Subcutaneous adipose tissue (tissue), 4 donors: ENCODE data around the gene PTPRQ. TPM values are rescaled to one million over a fixed set of nuclear protein-coding genes. Genes with fewer than 3 reads are reported as not detected.

Source experiments
- CTCF ChIP-seq: fragments of 450-650 bp; IDR thresholded peaks from one replicate; pipeline ENCODE4 v1.5.1; 2016; ENCODE audit warnings: low read depth, mild to moderate bottlenecking, control low read depth, antibody characterized with exemption, moderate library complexity
- total RNA-seq, 4 donors: library from RNA; depleted of rRNA; stranded (reverse); fragments of >200 nt; gene quantifications; one replicate each; pipeline ENCODE4 v1.1.0, GENCODE V29; 2016

PTPRQ gene
- total RNA-seq, 4 donors from 2014 or later = 0.34 to 5.5 (median 2.2) TPM

- TF ChIP-seq CTCF = no peak
Observed at GRCh38 chr12:80472236-80472635, 28.2 kb downstream of the PTPRQ start.

GRCh38 chr12:80472911-80473500 is 29.0 kb downstream of the PTPRQ start:
- TF ChIP-seq CTCF = no peak

- TF ChIP-seq CTCF = no peak
Observed at GRCh38 chr12:80484746-80485145, 40.7 kb downstream of the PTPRQ start.

GRCh38 chr12:80485222-80485987 is 41.4 kb downstream of the PTPRQ start:
- TF ChIP-seq CTCF = no peak

GRCh38 chr12:80490329-80490728 is 46.3 kb downstream of the PTPRQ start:
- no peak for TF ChIP-seq CTCF

- TF ChIP-seq CTCF = no peak
Observed at GRCh38 chr12:80491166-80491565, 47.1 kb downstream of the PTPRQ start.

GRCh38 chr12:80493466-80493865 is 49.4 kb downstream of the PTPRQ start:
- TF ChIP-seq CTCF = no peak
